ENCODE data around the gene COL1A1.

The COL1A1 gene

GRCh38 chr17:50168319-50168718 lies 33.1 kb downstream of the COL1A1 start:
- Histone ChIP-seq H3K4me3 (ENCODE audit: low read depth in 1 of 2, low read length in 2 of 2) (no peak overlapping the region), H3K27ac (ENCODE audit: low read length) (no peak overlapping the region), H3K36me3 (ENCODE audit: insufficient read depth, low read length) (no peaks in the 10 kb centered on the region), H2AFZ (ENCODE audit: low read depth, low read length) (no peak overlapping the region), H3K9ac (ENCODE audit: low read depth, low read length) (no peak overlapping the region), H3K9me3 (ENCODE audit: insufficient read depth, low read length, severe bottlenecking) (no peaks in the 10 kb centered on the region), H3K79me2 (ENCODE audit: insufficient read depth, low read length) (no peaks in the 10 kb centered on the region), H3K27me3 (ENCODE audit: insufficient read depth, low read length, poor library complexity) (no peaks in the 10 kb centered on the region), H3K4me1 (ENCODE audit: insufficient read depth, low read length) (no peaks in the 10 kb centered on the region), H4K20me1 (ENCODE audit: insufficient read depth, low read length) (no peaks in the 10 kb centered on the region), H3K4me2 (ENCODE audit: insufficient read depth, low read length) (no peak overlapping the region)
- ATAC-seq (ENCODE audit: insufficient read depth, low read depth) (no peak), DNase-seq (no peak)
- no peak for TF ChIP-seq EZH2 (IDR thresholded peaks at IDR 0.05; ENCODE audit: borderline replicate concordance, low read depth, low read length, severe bottlenecking)
- no peak for TF ChIP-seq CTCF (IDR thresholded peaks at IDR 0.05; ENCODE audit: borderline replicate concordance, extremely low read depth, low read length, poor library complexity, severe bottlenecking)

- H3K36me3 ChIP-seq (ENCODE audit: insufficient read depth, low read length), result no peaks in the 10 kb centered on the region
- H3K27me3 ChIP-seq (ENCODE audit: insufficient read depth, low read length, poor library complexity), result no peaks in the 10 kb centered on the region
- H4K20me1 ChIP-seq (ENCODE audit: insufficient read depth, low read length), result no peaks in the 10 kb centered on the region
- H2AFZ ChIP-seq (ENCODE audit: low read depth, low read length), result no peak overlapping the region
- ATAC-seq (ENCODE audit: insufficient read depth, low read depth), result no peak
- H3K27ac ChIP-seq (ENCODE audit: low read length), result no peak overlapping the region
- no peak overlapping the region for H3K4me2 ChIP-seq (ENCODE audit: insufficient read depth, low read length)
- H3K79me2 ChIP-seq (ENCODE audit: insufficient read depth, low read length), result no peaks in the 10 kb centered on the region
- H3K9ac ChIP-seq (ENCODE audit: low read depth, low read length), result no peak overlapping the region
- no peak for TF ChIP-seq CTCF (IDR thresholded peaks at IDR 0.05; ENCODE audit: borderline replicate concordance, extremely low read depth, low read length, poor library complexity, severe bottlenecking)
- no peak for TF ChIP-seq EZH2 (IDR thresholded peaks at IDR 0.05; ENCODE audit: borderline replicate concordance, low read depth, low read length, severe bottlenecking)
- no peaks in the 10 kb centered on the region for H3K9me3 ChIP-seq (ENCODE audit: insufficient read depth, low read length, severe bottlenecking)
- H3K4me1 ChIP-seq (ENCODE audit: insufficient read depth, low read length), result peaks cover 3% of the 10 kb centered on the region; the same call in 1 of the 2 replicates
- DNase-seq, result no peak
- no peak overlapping the region for H3K4me3 ChIP-seq (ENCODE audit: low read depth in 1 of 2, low read length in 2 of 2)
Measured at GRCh38 chr17:50167371-50167770, 34.1 kb downstream of the COL1A1 start.

- Histone ChIP-seq H3K4me1 (ENCODE audit: insufficient read depth, low read length) (peaks cover 10% of the 10 kb centered on the region), H3K9me3 (ENCODE audit: insufficient read depth, low read length, severe bottlenecking) (no peaks in the 10 kb centered on the region), H4K20me1 (ENCODE audit: insufficient read depth, low read length) (no peaks in the 10 kb centered on the region), H3K36me3 (ENCODE audit: insufficient read depth, low read length) (no peaks in the 10 kb centered on the region), H2AFZ (ENCODE audit: low read depth, low read length) (no peak overlapping the region), H3K9ac (ENCODE audit: low read depth, low read length) (no peak overlapping the region), H3K79me2 (ENCODE audit: insufficient read depth, low read length) (no peaks in the 10 kb centered on the region), H3K4me3 (ENCODE audit: low read depth in 1 of 2, low read length in 2 of 2) (no peak overlapping the region), H3K4me2 (ENCODE audit: insufficient read depth, low read length) (no peak overlapping the region), H3K27ac (ENCODE audit: low read length) (no peak overlapping the region), H3K27me3 (ENCODE audit: insufficient read depth, low read length, poor library complexity) (no peaks in the 10 kb centered on the region)
- ATAC-seq (ENCODE audit: insufficient read depth, low read depth), result no peak
- TF ChIP-seq EZH2 (IDR thresholded peaks at IDR 0.05; ENCODE audit: borderline replicate concordance, low read depth, low read length, severe bottlenecking), result no peak
- no peak for TF ChIP-seq CTCF (IDR thresholded peaks at IDR 0.05; ENCODE audit: borderline replicate concordance, extremely low read depth, low read length, poor library complexity, severe bottlenecking)
- no peak for DNase-seq
Measured at GRCh38 chr17:50166518-50167181, 34.8 kb downstream of the COL1A1 start.

All from DND-41 (cell line).